ENCODE data around the gene TRNT1. TPM values are rescaled to one million over a fixed set of nuclear protein-coding genes. Genes with fewer than 3 reads are reported as not detected.

Gene TRNT1
- total and polyA plus RNA-seq, 2 of the 8 experiments (the other 6 are each of a cell fraction or from before 2014, with no cell fraction given), result 7.2 to 33.1 TPM

GRCh38 chr3:3179407-3180094 is 52.8 kb downstream of the TRNT1 start, which contains the start of gene CRBN (continued):
- peak in 1 of 2 experiments; percentile 90; a peak in 2 of 4 replicates for TF ChIP-seq SIN3A (conservative IDR thresholded peaks at IDR 0.05 in 1 of 2, IDR thresholded peaks at IDR 0.05 in 1 of 2; ENCODE audit: low read depth in 1 of 2, low read length in 2 of 2)
- TF ChIP-seq RXRA (IDR thresholded peaks at IDR 0.05; ENCODE audit: insufficient read depth, low read depth, low read length), result 0 out of 2 replicates have a peak, but pooled peaks have one; percentile 18
- TF ChIP-seq EP300 (IDR thresholded peaks at IDR 0.05; ENCODE audit: borderline replicate concordance in 1 of 2, low read depth in 2 of 2, low read length in 2 of 2), result no peak
- peak; percentile 73 for TF ChIP-seq EGR1 (IDR thresholded peaks at IDR 0.05; ENCODE audit: borderline replicate concordance, low read depth, low read length)
- TF ChIP-seq PHF8 (conservative IDR thresholded peaks at IDR 0.05; ENCODE audit: low read depth, low read length), result peak; percentile 98
- peak; percentile 85 for TF ChIP-seq TBP (IDR thresholded peaks at IDR 0.05; ENCODE audit: low read depth, low read length)
- peak; percentile 91 to 97 (median 93) for TF ChIP-seq CTCF (IDR thresholded peaks at IDR 0.05; ENCODE audit: control extremely low read depth in 1 of 3, insufficient read depth in 1 of 3, low read depth in 1 of 3, low read length in 3 of 3)
- peak; percentile 78 for TF ChIP-seq KDM4A (IDR thresholded peaks at IDR 0.05; ENCODE audit: low read depth, low read length, severe bottlenecking)
